Measurements from ENCODE around the gene PATJ.
"Not testable (repeated sequence)": the region's sequence is repeated elsewhere in the genome, so short reads cannot be mapped to it uniquely, and the experiment has no call there.

PATJ gene

GRCh38 chr1:62209931-62210595, 467.8 kb downstream of the PATJ start:
- DNase-seq (ENCODE audit: low read depth in 3 of 3) = no peak

- DNase-seq (ENCODE audit: low read depth in 3 of 3) = no peak
Measured at GRCh38 chr1:62210960-62211359, 468.7 kb downstream of the PATJ start.

GRCh38 chr1:62212411-62212810, 470.1 kb downstream of the PATJ start:
- no peak for DNase-seq (ENCODE audit: low read depth in 3 of 3)

GRCh38 chr1:62213075-62213914, 471.0 kb downstream of the PATJ start:
- DNase-seq (ENCODE audit: low read depth in 3 of 3) = no peak

GRCh38 chr1:62218604-62219003, 476.3 kb downstream of the PATJ start:
- no peak for DNase-seq (ENCODE audit: low read depth in 3 of 3)

- not testable (repeated sequence) for DNase-seq (ENCODE audit: low read depth in 3 of 3)
Measured at GRCh38 chr1:62220456-62220855, 478.2 kb downstream of the PATJ start.

- DNase-seq (ENCODE audit: low read depth in 3 of 3) = no peak
Measured at GRCh38 chr1:62221171-62221570, 478.9 kb downstream of the PATJ start.

GRCh38 chr1:62222321-62222720, 480.0 kb downstream of the PATJ start:
- DNase-seq (ENCODE audit: low read depth in 3 of 3) = no peak

GRCh38 chr1:62224182-62224581, 481.9 kb downstream of the PATJ start:
- DNase-seq (ENCODE audit: low read depth in 3 of 3) = no peak

- DNase-seq (ENCODE audit: low read depth in 3 of 3) = no peak
Measured at GRCh38 chr1:62227496-62227895, 485.2 kb downstream of the PATJ start.

Measured in stimulated activated CD4-positive, alpha-beta T cell treated with anti-CD3 and anti-CD28 coated beads, TNF-alpha, amount 100 ng/mL, for 48 hours (primary cell).